ENCODE measurements around the gene NPEPL1.
A peak's percentile ranks its signal among the peaks of the same experiment; 100 is the strongest.

The NPEPL1 gene

DNA sequence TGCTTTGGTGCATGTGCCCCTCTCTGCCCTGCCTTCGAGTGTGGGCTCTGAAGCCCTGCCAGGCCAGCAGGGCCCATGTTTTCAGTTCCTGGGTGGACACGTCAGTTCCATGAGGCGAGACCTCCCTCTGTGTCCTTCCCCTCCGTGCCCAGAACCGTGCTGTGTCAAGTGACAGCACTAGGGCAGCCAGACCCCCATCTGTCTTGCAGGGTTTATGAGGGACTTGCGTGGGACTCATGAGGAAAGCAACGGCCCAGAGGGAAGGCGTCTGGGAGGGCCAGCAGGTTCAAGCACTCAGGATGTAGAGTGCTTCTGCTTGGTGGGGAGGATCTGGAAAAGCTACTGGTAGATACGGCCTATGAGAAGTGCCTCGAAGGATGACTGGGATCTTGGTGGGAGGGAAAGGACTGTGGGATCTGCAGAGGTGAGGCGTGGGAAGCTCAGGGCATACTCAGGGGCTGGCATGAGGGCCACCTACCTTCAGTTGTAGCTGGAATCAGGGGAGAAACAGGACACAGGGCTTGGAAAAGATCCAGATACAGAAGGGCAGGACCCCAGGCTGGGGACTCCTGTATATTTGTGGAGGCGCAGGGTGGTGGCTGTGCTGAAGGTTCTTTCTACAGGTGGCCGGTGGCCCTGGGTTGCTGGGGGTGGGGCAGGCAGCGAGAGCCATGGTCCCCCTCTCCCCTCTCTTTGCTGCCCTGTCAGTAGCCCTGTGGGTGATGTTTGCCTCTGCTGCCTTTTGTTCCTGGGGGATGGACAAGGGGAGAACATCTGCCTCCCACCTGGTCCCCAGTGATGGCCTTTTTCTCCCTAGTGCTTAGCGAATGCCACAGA lies 5.5 kb downstream of the NPEPL1 start:
- peaks cover 41 to 68% of the 10 kb centered on the region in 2 donors for H3K36me3 ChIP-seq (replicated peaks in 1 of 2; ENCODE audit: control insufficient read depth in 2 of 2, insufficient read depth in 2 of 2, low read length in 2 of 2)
- H2BK120ac ChIP-seq (ENCODE audit: low read depth, low read length): no peak overlapping the region
- DNase-seq (ENCODE audit: low spot score): no peak
- peak overlapping the region; percentile 21 for H3K9ac ChIP-seq (ENCODE audit: low read depth, low read length, poor library complexity)
- no peak overlapping the region for H4K91ac ChIP-seq (ENCODE audit: low read depth, low read length, poor library complexity)
- no CpG with 5 or more reads among the region's 15 CpGs for WGBS, 2 donors (ENCODE audit: extremely low coverage in 2 of 2, insufficient read length in 2 of 2, insufficient replicate concordance in 1 of 2)
- H3K4me2 ChIP-seq (ENCODE audit: insufficient read depth, low read length, poor library complexity, severe bottlenecking): no peak overlapping the region
- no peak overlapping the region for H2BK5ac ChIP-seq (ENCODE audit: low read length)
- H3K79me1 ChIP-seq (ENCODE audit: low read depth, low read length): peaks cover 6% of the 10 kb centered on the region
- no peak overlapping the region for H2AK5ac ChIP-seq (ENCODE audit: low read depth, low read length)
- H3K14ac ChIP-seq (ENCODE audit: low read length): peak overlapping the region; percentile 71
- peaks cover 0 to 2% (median 0%) of the 10 kb centered on the region in 3 experiments for H3K27me3 ChIP-seq (ENCODE audit: control insufficient read depth in 3 of 3, insufficient read depth in 3 of 3, low read depth in 1 of 3, low read length in 3 of 3)
- H2BK15ac ChIP-seq (ENCODE audit: low read length): no peak overlapping the region
- H3K23ac ChIP-seq (ENCODE audit: low read depth, low read length, poor library complexity): peak overlapping the region; percentile 43
- peaks cover 0 to 6% of the 10 kb centered on the region in 2 donors for H3K9me3 ChIP-seq (replicated peaks in 1 of 2; ENCODE audit: control insufficient read depth in 2 of 2, insufficient read depth in 1 of 2, low read depth in 1 of 2, low read length in 2 of 2)
- H3K4ac ChIP-seq (ENCODE audit: low read length): no peak overlapping the region
- no peak overlapping the region for H2BK12ac ChIP-seq (ENCODE audit: low read length)
- peak overlapping the region; percentile 43 for H4K8ac ChIP-seq (ENCODE audit: low read depth, low read length)
- peaks cover 0 to 17% of the 10 kb centered on the region in 2 donors for H3K4me1 ChIP-seq (ENCODE audit: control insufficient read depth in 2 of 2, insufficient read depth in 1 of 2, low read depth in 1 of 2, low read length in 2 of 2)
- H3K18ac ChIP-seq (ENCODE audit: low read length): peak overlapping the region; percentile 17
- H3K27ac ChIP-seq (replicated peaks; ENCODE audit: low read length): no peak overlapping the region
- no peak overlapping the region for H3K4me3 ChIP-seq (ENCODE audit: low read length in 2 of 2)
- no peak overlapping the region for H2AFZ ChIP-seq (ENCODE audit: low read length)

- no peak overlapping the region for H2AFZ ChIP-seq (ENCODE audit: low read length)
- no peak overlapping the region for H4K8ac ChIP-seq (ENCODE audit: low read depth, low read length)
- H3K79me1 ChIP-seq (ENCODE audit: low read depth, low read length): peaks cover 6% of the 10 kb centered on the region
- no peak overlapping the region for H3K4me2 ChIP-seq (ENCODE audit: insufficient read depth, low read length, poor library complexity, severe bottlenecking)
- no CpG with 5 or more reads among the region's 27 CpGs for WGBS, 2 donors (ENCODE audit: extremely low coverage in 2 of 2, insufficient read length in 2 of 2, insufficient replicate concordance in 1 of 2)
- H3K4me1 ChIP-seq (ENCODE audit: control insufficient read depth in 2 of 2, insufficient read depth in 1 of 2, low read depth in 1 of 2, low read length in 2 of 2): peaks cover 0 to 9% of the 10 kb centered on the region in 2 donors
- H3K27ac ChIP-seq (replicated peaks; ENCODE audit: low read length): no peak overlapping the region
- H3K18ac ChIP-seq (ENCODE audit: low read length): no peak overlapping the region
- no peak overlapping the region for H2AK5ac ChIP-seq (ENCODE audit: low read depth, low read length)
- no peak for DNase-seq (ENCODE audit: low spot score)
- peaks cover 4 to 6% of the 10 kb centered on the region in 2 donors for H3K9me3 ChIP-seq (replicated peaks in 1 of 2; ENCODE audit: control insufficient read depth in 2 of 2, insufficient read depth in 1 of 2, low read depth in 1 of 2, low read length in 2 of 2)
- no peak overlapping the region for H2BK15ac ChIP-seq (ENCODE audit: low read length)
- no peak overlapping the region for H2BK12ac ChIP-seq (ENCODE audit: low read length)
- H3K36me3 ChIP-seq (replicated peaks in 1 of 2; ENCODE audit: control insufficient read depth in 2 of 2, insufficient read depth in 2 of 2, low read length in 2 of 2): peaks cover 49 to 70% of the 10 kb centered on the region in 2 donors
- H3K9ac ChIP-seq (ENCODE audit: low read depth, low read length, poor library complexity): no peak overlapping the region
- no peak overlapping the region for H2BK120ac ChIP-seq (ENCODE audit: low read depth, low read length)
- no peak overlapping the region for H2BK5ac ChIP-seq (ENCODE audit: low read length)
- no peak overlapping the region for H3K4ac ChIP-seq (ENCODE audit: low read length)
- H3K23ac ChIP-seq (ENCODE audit: low read depth, low read length, poor library complexity): no peak overlapping the region
- no peak overlapping the region for H4K91ac ChIP-seq (ENCODE audit: low read depth, low read length, poor library complexity)
- no peak overlapping the region for H3K14ac ChIP-seq (ENCODE audit: low read length)
- no peak overlapping the region for H3K4me3 ChIP-seq (ENCODE audit: low read length in 2 of 2)
- H3K27me3 ChIP-seq (ENCODE audit: control insufficient read depth in 3 of 3, insufficient read depth in 3 of 3, low read depth in 1 of 3, low read length in 3 of 3): peaks cover 0 to 2% (median 0%) of the 10 kb centered on the region in 3 experiments
These were observed 6.4 kb downstream of the NPEPL1 start for GRCh38 chr20:58698741-58699622.

DNA sequence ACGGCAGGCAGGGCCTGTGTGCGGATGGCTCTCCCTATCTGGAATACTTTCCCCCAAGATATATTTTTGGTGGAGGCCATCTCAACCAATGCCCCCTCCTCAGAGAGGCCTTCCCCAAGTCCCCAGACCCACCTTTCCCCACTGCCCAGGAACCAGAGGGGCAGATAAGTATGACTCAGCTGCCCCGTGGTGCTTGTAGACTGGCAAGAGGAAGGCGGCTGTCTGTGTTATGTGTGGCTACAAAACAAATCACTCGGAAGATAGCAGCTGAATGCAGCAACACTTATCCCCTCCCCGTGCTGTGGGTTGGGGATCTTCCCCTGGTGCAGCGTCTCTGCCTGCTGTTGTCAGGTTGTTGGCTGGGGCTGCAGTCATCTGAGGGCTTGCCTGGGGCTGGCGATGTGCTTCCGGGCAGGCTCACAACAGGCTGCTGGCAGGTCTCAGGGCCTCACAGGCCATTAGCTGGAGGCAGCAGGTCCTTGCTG lies 7.1 kb downstream of the NPEPL1 start:
- DNase-seq (ENCODE audit: low spot score): no peak
- Histone ChIP-seq H3K4me2 (ENCODE audit: insufficient read depth, low read length, poor library complexity, severe bottlenecking) (no peak overlapping the region), H3K36me3 (replicated peaks in 1 of 2; ENCODE audit: control insufficient read depth in 2 of 2, insufficient read depth in 2 of 2, low read length in 2 of 2) (peaks cover 50 to 76% of the 10 kb centered on the region in 2 donors), H2AFZ (ENCODE audit: low read length) (no peak overlapping the region), H2BK5ac (ENCODE audit: low read length) (no peak overlapping the region), H2BK12ac (ENCODE audit: low read length) (no peak overlapping the region), H2AK5ac (ENCODE audit: low read depth, low read length) (no peak overlapping the region), H3K27ac (replicated peaks; ENCODE audit: low read length) (no peak overlapping the region), H3K9ac (ENCODE audit: low read depth, low read length, poor library complexity) (no peak overlapping the region), H3K14ac (ENCODE audit: low read length) (no peak overlapping the region), H4K8ac (ENCODE audit: low read depth, low read length) (no peak overlapping the region), H3K4me1 (ENCODE audit: control insufficient read depth in 2 of 2, insufficient read depth in 1 of 2, low read depth in 1 of 2, low read length in 2 of 2) (peaks cover 0 to 8% of the 10 kb centered on the region in 2 donors), H3K9me3 (replicated peaks in 1 of 2; ENCODE audit: control insufficient read depth in 2 of 2, insufficient read depth in 1 of 2, low read depth in 1 of 2, low read length in 2 of 2) (peaks cover 5 to 6% of the 10 kb centered on the region in 2 donors), H3K4ac (ENCODE audit: low read length) (no peak overlapping the region), H2BK15ac (ENCODE audit: low read length) (no peak overlapping the region), H3K27me3 (ENCODE audit: control insufficient read depth in 3 of 3, insufficient read depth in 3 of 3, low read depth in 1 of 3, low read length in 3 of 3) (peaks cover 0 to 2% (median 0%) of the 10 kb centered on the region in 3 experiments), H3K4me3 (ENCODE audit: low read length in 2 of 2) (no peak overlapping the region), H3K23ac (ENCODE audit: low read depth, low read length, poor library complexity) (no peak overlapping the region), H3K79me1 (ENCODE audit: low read depth, low read length) (peaks cover 6% of the 10 kb centered on the region), H3K18ac (ENCODE audit: low read length) (no peak overlapping the region), H2BK120ac (ENCODE audit: low read depth, low read length) (no peak overlapping the region), H4K91ac (ENCODE audit: low read depth, low read length, poor library complexity) (no peak overlapping the region)
- WGBS, 2 donors (ENCODE audit: extremely low coverage in 2 of 2, insufficient read length in 2 of 2, insufficient replicate concordance in 1 of 2): no CpG with 5 or more reads among the region's 9 CpGs

Measured in neuronal stem cell (in vitro differentiated cells).